Panc1 (cell line): Measurements from ENCODE around the gene NUDT3. TPM values are rescaled to one million over a fixed set of nuclear protein-coding genes. Genes with fewer than 3 reads are reported as not detected.
"Not testable (repeated sequence)": the region's sequence is repeated elsewhere in the genome, so short reads cannot be mapped to it uniquely, and the experiment has no call there.

Experiments used
- ATAC-seq: fragments of 200-7000 bp; cut with Tn5 transposase; 2 replicates; pipeline ENCODE4 v1.9.1; 2020; ENCODE audit warnings: mild to moderate bottlenecking, moderate library complexity
- BruUV-seq: library from RNA; stranded (reverse); fragments of 400-500 nt; replicated peaks from 2 replicates; lab custom pipeline; 2021; lab: Mats Ljungman, UMichigan
- CTCF ChIA-PET: fragments of 300-600 bp; sonication (Branson Sonifier 250); formaldehyde crosslinking; loops from one replicate; lab custom pipeline; 2022; ENCODE audit warnings: antibody characterized with exemption; lab: Charles Lee
- POLR2A ChIA-PET: fragments of 300-600 bp; sonication (Branson Sonifier 250); formaldehyde crosslinking; loops from one replicate; lab custom pipeline; 2022; ENCODE audit warnings: antibody characterized with exemption; lab: Charles Lee
- DNase-seq: peaks from one replicate; pipeline ENCODE4 v3.0.0-alpha.2; 2010; ENCODE audit warnings: low read depth, low spot score
- H3K27ac ChIP-seq: 2 replicates; pipeline ENCODE4 v1.5.1; 2011; ENCODE audit warnings: mild to moderate bottlenecking, low read length, inconsistent platforms
- H3K27me3 ChIP-seq: fragments of 200-500 bp; sonication (Bioruptor generic); 2 replicates; pipeline ENCODE4 v1.6.0; 2014; ENCODE audit warnings: low read length, inconsistent platforms; ENCODE audit not compliant: control insufficient read depth, insufficient read depth
- H3K36me3 ChIP-seq: fragments of 200-500 bp; sonication (Bioruptor generic); 2 replicates; pipeline ENCODE4 v1.5.1; 2014; ENCODE audit warnings: inconsistent platforms, mild to moderate bottlenecking, low read length, moderate library complexity; ENCODE audit not compliant: control insufficient read depth, insufficient read depth
- H3K4me1 ChIP-seq: 2 replicates; pipeline ENCODE4 v1.5.1; 2011; ENCODE audit warnings: inconsistent platforms, mild to moderate bottlenecking, low read length, moderate library complexity; ENCODE audit not compliant: control insufficient read depth, insufficient read depth
- H3K4me3 ChIP-seq, 2 experiments: 2 replicates each; pipeline ENCODE4 v1.5.1; 2011 to 2012; ENCODE audit warnings: low read depth in 2 of 2, low read length in 2 of 2, mild to moderate bottlenecking in 2 of 2, inconsistent platforms in 1 of 2, moderate library complexity in 1 of 2
- H3K9me3 ChIP-seq: fragments of 200-500 bp; sonication (Bioruptor generic); 2 replicates; pipeline ENCODE4 v1.5.1; 2014; ENCODE audit warnings: low read depth, mild to moderate bottlenecking, inconsistent platforms, low read length, moderate library complexity; ENCODE audit not compliant: control insufficient read depth, insufficient read depth
- POLR2AphosphoS5 ChIP-seq: IDR thresholded peaks from 2 replicates; pipeline ENCODE4 v1.6.1; 2012; ENCODE audit warnings: mild to moderate bottlenecking, low read depth, low read length, moderate library complexity
- REST ChIP-seq, 2 experiments: IDR thresholded peaks; 2 replicates each; pipeline ENCODE4 v1.6.1; 2011 to 2012; ENCODE audit warnings: low read depth in 2 of 2, control low read depth in 1 of 2, low read length in 1 of 2, mild to moderate bottlenecking in 1 of 2, moderate library complexity in 1 of 2; ENCODE audit not compliant: insufficient read depth in 1 of 2
- SIN3A ChIP-seq: IDR thresholded peaks from 2 replicates; pipeline ENCODE4 v1.6.1; 2012; ENCODE audit warnings: low read depth, mild to moderate bottlenecking, low read length, moderate library complexity, borderline replicate concordance; ENCODE audit not compliant: insufficient read depth
- TCF7L2 ChIP-seq: IDR thresholded peaks from 2 replicates; pipeline ENCODE4 v1.6.1; 2011; ENCODE audit warnings: mild to moderate bottlenecking, low read depth, low read length, inconsistent platforms
- in situ Hi-C: cut with HindIII; loops from 2 replicates; pipeline ENCODE4 v1.10.0; 2016; ENCODE audit warnings: low sequenced_read_pairs, low pct_unique_long_range_greater_than_20kb
- intact Hi-C: fragments of 100-400 bp; cut with micrococcal nuclease; formaldehyde crosslinking; loops from one replicate; pipeline ENCODE4 v1.10.0; 2022; ENCODE audit not compliant: unreplicated experiment
- total RNA-seq: library from RNA; stranded (reverse); gene quantifications from one replicate; pipeline ENCODE4 v1.2.1, GENCODE V29; 2021; ENCODE audit not compliant: unreplicated experiment
- TF ChIP-seq, protein P1 (sequence below): fragments of 450-650 bp; IDR thresholded peaks from 2 replicates; pipeline ENCODE4 v1.5.1; 2017; ENCODE audit warnings: mild to moderate bottlenecking

NUDT3 gene
- total RNA-seq, 1 experiment from 2014 or later: 25.9 TPM

DNA sequence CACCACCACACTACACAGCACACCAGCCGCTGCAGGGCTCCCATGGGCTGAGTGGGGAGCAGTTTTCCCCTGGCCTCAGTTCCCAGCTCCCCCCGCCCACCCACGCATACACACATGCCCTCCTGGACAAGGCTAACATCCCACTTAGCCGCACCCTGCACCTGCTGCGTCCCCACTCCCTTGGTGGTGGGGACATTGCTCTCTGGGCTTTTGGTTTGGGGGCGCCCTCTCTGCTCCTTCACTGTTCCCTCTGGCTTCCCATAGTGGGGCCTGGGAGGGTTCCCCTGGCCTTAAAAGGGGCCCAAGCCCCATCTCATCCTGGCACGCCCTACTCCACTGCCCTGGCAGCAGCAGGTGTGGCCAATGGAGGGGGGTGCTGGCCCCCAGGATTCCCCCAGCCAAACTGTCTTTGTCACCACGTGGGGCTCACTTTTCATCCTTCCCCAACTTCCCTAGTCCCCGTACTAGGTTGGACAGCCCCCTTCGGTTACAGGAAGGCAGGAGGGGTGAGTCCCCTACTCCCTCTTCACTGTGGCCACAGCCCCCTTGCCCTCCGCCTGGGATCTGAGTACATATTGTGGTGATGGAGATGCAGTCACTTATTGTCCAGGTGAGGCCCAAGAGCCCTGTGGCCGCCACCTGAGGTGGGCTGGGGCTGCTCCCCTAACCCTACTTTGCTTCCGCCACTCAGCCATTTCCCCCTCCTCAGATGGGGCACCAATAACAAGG, 147.3 kb downstream of the NUDT3 start:
- POLR2A ChIA-PET: interaction anchor here (0.6 kb wide), 1 partner anchor 897 kb away, joined by 7 read pairs; no protein-coding TSS in a partner anchor
- CTCF ChIA-PET: interaction anchor here (0.6 kb wide), 2 partner anchors 82 to 150 kb away, joined by 5 to 6 read pairs; no protein-coding TSS in a partner anchor
- H3K4me1 ChIP-seq: peaks cover 79% of the 10 kb centered on the region
- in situ Hi-C loops, H3K27me3 ChIP-seq, DNase-seq, BruUV-seq, ATAC-seq, H3K4me3 ChIP-seq, H3K9me3 ChIP-seq, H3K36me3 ChIP-seq: not testable (repeated sequence)
- intact Hi-C loops: loop anchor here (5.0 kb wide), 2 partner anchors 172 to 362 kb away; no protein-coding TSS in a partner anchor
- peak overlapping the region; percentile 54; the same call in 1 of the 2 replicates for H3K27ac ChIP-seq

DNA sequence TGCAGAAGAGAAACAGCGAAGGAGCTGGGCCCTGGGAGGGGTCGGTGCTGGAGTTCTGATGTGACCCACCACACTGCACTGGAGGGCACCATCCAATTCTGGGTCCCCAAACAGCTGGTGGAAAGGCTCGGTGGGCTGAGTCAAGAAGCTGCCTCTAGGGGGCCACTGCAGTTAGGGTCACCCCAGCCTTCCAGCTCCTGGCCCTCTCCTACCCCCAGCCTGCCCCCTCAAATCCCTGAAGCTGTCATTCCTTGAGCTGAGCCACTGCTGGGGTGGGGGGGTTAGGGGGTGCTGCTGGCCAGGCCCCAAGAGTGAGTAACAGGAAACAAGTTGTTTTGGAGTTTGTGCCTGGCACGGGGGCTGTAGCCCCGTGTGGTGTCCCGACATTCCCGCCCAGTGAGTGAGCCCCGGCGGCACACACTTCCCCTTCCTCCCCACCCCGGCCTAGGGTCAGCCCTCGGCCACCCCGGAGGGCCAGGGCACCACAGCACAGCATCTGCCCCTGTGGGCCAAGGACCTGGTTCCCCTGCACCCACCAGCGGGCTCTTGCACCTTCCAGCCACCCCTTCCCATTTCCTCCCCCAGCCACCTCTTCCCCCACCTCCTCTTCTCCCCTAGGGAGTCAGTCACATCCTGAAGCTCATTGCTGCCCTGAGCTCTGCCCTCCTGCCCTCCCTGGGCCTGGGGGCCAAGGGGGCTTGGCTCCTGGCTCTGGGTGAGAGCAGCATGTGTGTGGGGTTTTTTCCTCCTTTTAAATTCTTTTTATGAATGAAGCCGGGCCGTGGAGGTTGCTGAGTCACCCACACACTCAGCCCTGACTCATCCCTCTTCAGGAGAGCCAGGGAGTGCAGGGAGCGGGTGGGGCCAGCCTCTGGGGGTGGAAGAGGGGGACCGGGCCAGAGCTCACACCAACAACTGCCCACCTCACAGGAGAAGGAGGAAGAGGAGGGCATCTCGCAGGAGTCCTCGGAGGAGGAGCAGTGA, 148.3 kb downstream of the NUDT3 start:
- Histone ChIP-seq H3K27me3 (no peaks in the 10 kb centered on the region), H3K4me3 (no peak overlapping the region), H3K27ac (peak overlapping the region; percentile 90), H3K9me3 (no peaks in the 10 kb centered on the region), H3K36me3 (peaks cover 4% of the 10 kb centered on the region; the same call in 1 of the 2 replicates), H3K4me1 (peaks cover 83% of the 10 kb centered on the region)
- ATAC-seq: peak; percentile 64
- intact Hi-C loops (loop anchor here (5.0 kb wide), 1 partner anchor 47 kb away; no protein-coding TSS in a partner anchor), in situ Hi-C loops (no loop called here)
- CTCF ChIA-PET: interaction anchor here (0.6 to 1.3 kb wide), 6 partner anchors 30 to 402 kb away, joined by 3 to 10 read pairs (median 6); no protein-coding TSS in a partner anchor
- DNase-seq: no peak
- no TSS peak for BruUV-seq
- POLR2A ChIA-PET: interaction anchor here (0.6 to 0.8 kb wide), 3 partner anchors 26 to 183 kb away, joined by 5 to 19 read pairs (median 8); no protein-coding TSS in a partner anchor
- no peak for TF ChIP-seq SIN3A
- no peak for TF ChIP-seq REST (IDR thresholded peaks at IDR 0.05; ENCODE audit: insufficient read depth in 1 of 2, low read depth in 2 of 2, low read length in 1 of 2)
- peak; percentile 64 for TF ChIP-seq TCF7L2
- TF ChIP-seq, protein P1, sequence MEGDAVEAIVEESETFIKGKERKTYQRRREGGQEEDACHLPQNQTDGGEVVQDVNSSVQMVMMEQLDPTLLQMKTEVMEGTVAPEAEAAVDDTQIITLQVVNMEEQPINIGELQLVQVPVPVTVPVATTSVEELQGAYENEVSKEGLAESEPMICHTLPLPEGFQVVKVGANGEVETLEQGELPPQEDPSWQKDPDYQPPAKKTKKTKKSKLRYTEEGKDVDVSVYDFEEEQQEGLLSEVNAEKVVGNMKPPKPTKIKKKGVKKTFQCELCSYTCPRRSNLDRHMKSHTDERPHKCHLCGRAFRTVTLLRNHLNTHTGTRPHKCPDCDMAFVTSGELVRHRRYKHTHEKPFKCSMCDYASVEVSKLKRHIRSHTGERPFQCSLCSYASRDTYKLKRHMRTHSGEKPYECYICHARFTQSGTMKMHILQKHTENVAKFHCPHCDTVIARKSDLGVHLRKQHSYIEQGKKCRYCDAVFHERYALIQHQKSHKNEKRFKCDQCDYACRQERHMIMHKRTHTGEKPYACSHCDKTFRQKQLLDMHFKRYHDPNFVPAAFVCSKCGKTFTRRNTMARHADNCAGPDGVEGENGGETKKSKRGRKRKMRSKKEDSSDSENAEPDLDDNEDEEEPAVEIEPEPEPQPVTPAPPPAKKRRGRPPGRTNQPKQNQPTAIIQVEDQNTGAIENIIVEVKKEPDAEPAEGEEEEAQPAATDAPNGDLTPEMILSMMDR: peak; percentile 77
- 0 out of 2 replicates have a peak, but pooled peaks have one; percentile 15 for TF ChIP-seq POLR2AphosphoS5
